Astrocyte (in vitro differentiated cells and primary cell): Measurements from ENCODE around the gene PRKAG2. TPM values are rescaled to one million over a fixed set of nuclear protein-coding genes. Genes with fewer than 3 reads are reported as not detected.

Experiments used
- DNase-seq: peaks from one replicate; pipeline ENCODE4 v3.0.0-alpha.2; 2010; ENCODE audit warnings: low read depth
- FAIRE-seq: peaks from 2 replicates; lab custom pipeline; 2011; peaks lifted over from hg19 to GRCh38; lab: Jason Lieb, UNC
- H2AFZ ChIP-seq: 2 replicates; pipeline ENCODE4 v1.6.0; 2012; ENCODE audit warnings: low read depth, low read length, inconsistent platforms
- H3K27ac ChIP-seq: 2 replicates; pipeline ENCODE4 v1.5.1; 2011; ENCODE audit warnings: low read depth, low read length, inconsistent platforms
- H3K27me3 ChIP-seq: 2 replicates; pipeline ENCODE4 v1.6.0; 2011; ENCODE audit warnings: low read length, inconsistent platforms; ENCODE audit not compliant: insufficient read depth
- H3K36me3 ChIP-seq: 2 replicates; pipeline ENCODE4 v1.5.1; 2011; ENCODE audit warnings: low read length, inconsistent platforms; ENCODE audit not compliant: insufficient read depth
- H3K4me1 ChIP-seq: 2 replicates; pipeline ENCODE4 v1.5.1; 2011; ENCODE audit warnings: low read length, inconsistent platforms; ENCODE audit not compliant: insufficient read depth
- H3K4me2 ChIP-seq: 2 replicates; pipeline ENCODE4 v1.6.0; 2012; ENCODE audit warnings: low read length, inconsistent platforms
- H3K4me3 ChIP-seq: 2 replicates; pipeline ENCODE4 v1.5.1; 2011; ENCODE audit warnings: low read depth, mild to moderate bottlenecking, low read length, inconsistent platforms; ENCODE audit not compliant: insufficient read depth
- H3K79me2 ChIP-seq: 2 replicates; pipeline ENCODE4 v1.6.0; 2012; ENCODE audit warnings: mild to moderate bottlenecking, low read length, inconsistent platforms; ENCODE audit not compliant: insufficient read depth
- H3K9ac ChIP-seq: 2 replicates; pipeline ENCODE4 v1.6.0; 2012; ENCODE audit warnings: mild to moderate bottlenecking, low read length, inconsistent platforms
- H3K9me3 ChIP-seq: 2 replicates; pipeline ENCODE4 v1.5.1; 2012; ENCODE audit warnings: low read depth, mild to moderate bottlenecking, low read length, inconsistent platforms; ENCODE audit not compliant: insufficient read depth
- H4K20me1 ChIP-seq: 2 replicates; pipeline ENCODE4 v1.6.0; 2012; ENCODE audit warnings: low read length, inconsistent platforms; ENCODE audit not compliant: insufficient read depth
- H3K27ac Mint-ChIP-seq: one replicate; pipeline ENCODE4 v1.8.0; 2021; ENCODE audit warnings: mild to moderate bottlenecking, mixed read lengths; ENCODE audit not compliant: unreplicated experiment
- H3K27me3 Mint-ChIP-seq: one replicate; pipeline ENCODE4 v1.8.0; 2021; ENCODE audit warnings: low read depth, mixed read lengths; ENCODE audit not compliant: unreplicated experiment
- H3K36me3 Mint-ChIP-seq: one replicate; pipeline ENCODE4 v1.8.0; 2021; ENCODE audit warnings: low read depth, mixed read lengths; ENCODE audit not compliant: unreplicated experiment
- H3K4me1 Mint-ChIP-seq: one replicate; pipeline ENCODE4 v1.8.0; 2021; ENCODE audit warnings: low read depth, mixed read lengths; ENCODE audit not compliant: unreplicated experiment
- H3K4me3 Mint-ChIP-seq: one replicate; pipeline ENCODE4 v1.8.0; 2021; ENCODE audit warnings: mild to moderate bottlenecking, moderate library complexity, mixed read lengths; ENCODE audit not compliant: unreplicated experiment
- H3K9me3 Mint-ChIP-seq: one replicate; pipeline ENCODE4 v1.8.0; 2021; ENCODE audit warnings: mild to moderate bottlenecking, mixed read lengths; ENCODE audit not compliant: unreplicated experiment
- CTCF ChIP-seq: IDR thresholded peaks from 2 replicates; pipeline ENCODE4 v1.5.1; 2011; ENCODE audit warnings: low read depth, mild to moderate bottlenecking, inconsistent platforms, low read length, moderate library complexity; ENCODE audit not compliant: insufficient read depth
- EZH2 ChIP-seq: IDR thresholded peaks from 2 replicates; pipeline ENCODE4 v1.6.1; 2012; ENCODE audit warnings: mild to moderate bottlenecking, low read length, inconsistent platforms; ENCODE audit not compliant: insufficient read depth
- total RNA-seq: library from RNA; stranded (reverse); gene quantifications from 2 replicates; pipeline ENCODE4 v1.2.1, GENCODE V29; 2021

The PRKAG2 gene
- total RNA-seq, 1 donor from 2014 or later: 40.7 TPM

GRCh38 chr7:151631953-151632749 is 244.8 kb downstream of the PRKAG2 start:
- FAIRE-seq: no peak
- peaks cover 12% of the 10 kb centered on the region for H3K4me1 Mint-ChIP-seq

GRCh38 chr7:151631570-151631952 is 245.4 kb downstream of the PRKAG2 start:
- no peaks in the 10 kb centered on the region for H3K9me3 ChIP-seq
- peak overlapping the region; percentile 85 for H3K9ac ChIP-seq
- FAIRE-seq (no peak), DNase-seq (no peak)
- peaks cover 11% of the 10 kb centered on the region for H3K4me1 Mint-ChIP-seq
- no peaks in the 10 kb centered on the region for H3K36me3 ChIP-seq
- peaks cover 45% of the 10 kb centered on the region for H3K79me2 ChIP-seq
- H3K27me3 ChIP-seq: no peaks in the 10 kb centered on the region
- H3K4me3 ChIP-seq: peak overlapping the region; percentile 83
- peak overlapping the region; percentile 92 for H3K4me3 Mint-ChIP-seq
- no peaks in the 10 kb centered on the region for H3K27me3 Mint-ChIP-seq
- H3K4me2 ChIP-seq: peak overlapping the region; percentile 87
- TF ChIP-seq CTCF (no peak), EZH2 (no peak)
- peak overlapping the region; percentile 90 for H3K27ac Mint-ChIP-seq
- H3K36me3 Mint-ChIP-seq: peaks cover 4% of the 10 kb centered on the region
- H3K4me1 ChIP-seq: peaks cover 22% of the 10 kb centered on the region
- H3K9me3 Mint-ChIP-seq: peaks cover 3% of the 10 kb centered on the region
- H3K27ac ChIP-seq: peak overlapping the region; percentile 60
- peak overlapping the region; percentile 12 for H2AFZ ChIP-seq
- peaks cover 33% of the 10 kb centered on the region for H4K20me1 ChIP-seq

More at GRCh38 chr7:151631953-151632749, 244.8 kb downstream of the PRKAG2 start:
- no peaks in the 10 kb centered on the region for H3K27me3 ChIP-seq
- H3K4me3 Mint-ChIP-seq: peak overlapping the region; percentile 92
- peak overlapping the region; percentile 60 for H3K27ac ChIP-seq
- H4K20me1 ChIP-seq: peaks cover 30% of the 10 kb centered on the region
- H3K36me3 Mint-ChIP-seq: peaks cover 2% of the 10 kb centered on the region
- no peaks in the 10 kb centered on the region for H3K9me3 ChIP-seq
- H3K9ac ChIP-seq: peak overlapping the region; percentile 85
- H3K79me2 ChIP-seq: peaks cover 39% of the 10 kb centered on the region
- peak overlapping the region; percentile 88 for H3K27ac Mint-ChIP-seq
- peak overlapping the region; percentile 83 for H3K4me3 ChIP-seq
- peaks cover 3% of the 10 kb centered on the region for H3K9me3 Mint-ChIP-seq
- H3K4me1 ChIP-seq: peaks cover 22% of the 10 kb centered on the region
- no peaks in the 10 kb centered on the region for H3K27me3 Mint-ChIP-seq
- DNase-seq: peak; percentile 55
- H3K4me2 ChIP-seq: peak overlapping the region; percentile 87
- H3K36me3 ChIP-seq: no peaks in the 10 kb centered on the region
- no peak for TF ChIP-seq CTCF
- no peak for TF ChIP-seq EZH2
- peak overlapping the region; percentile 62 for H2AFZ ChIP-seq
